ENCODE data around the gene KANK2. TPM values are rescaled to one million over a fixed set of nuclear protein-coding genes. Genes with fewer than 3 reads are reported as not detected.

The KANK2 gene
- total RNA-seq (2014; rRNA removed; shearing (Covaris generic)) = 10.7 and 10.9 TPM in 2 replicates
- polyA plus RNA-seq (2015; cell fraction: cytosol; rRNA removed) = 27.1 and 33.6 TPM in 2 replicates
- 6.4 and 17.2 TPM in 2 replicates for polyA plus RNA-seq (2015; cell fraction: nucleus; rRNA removed)

GRCh38 chr19:11197291-11198174, at the start of gene KANK2:
Gene KANK2 (minus strand): TSS chr19:11197545. CDS start chr19:11194511, 3,034 bp downstream.
- in situ Hi-C loops (cut with HindIII; ENCODE audit: low pct_unique_long_range_greater_than_20kb, low sequenced_read_pairs) = no loop called here
- DNase-seq (ENCODE audit: low read depth, low spot score) = peak; percentile 69

GRCh38 chr19:11246941-11247340, 49.6 kb upstream of the KANK2 start:
- DNase-seq (ENCODE audit: low read depth, low spot score) = no peak
- in situ Hi-C loops (cut with HindIII; ENCODE audit: low pct_unique_long_range_greater_than_20kb, low sequenced_read_pairs) = no loop called here

DNA sequence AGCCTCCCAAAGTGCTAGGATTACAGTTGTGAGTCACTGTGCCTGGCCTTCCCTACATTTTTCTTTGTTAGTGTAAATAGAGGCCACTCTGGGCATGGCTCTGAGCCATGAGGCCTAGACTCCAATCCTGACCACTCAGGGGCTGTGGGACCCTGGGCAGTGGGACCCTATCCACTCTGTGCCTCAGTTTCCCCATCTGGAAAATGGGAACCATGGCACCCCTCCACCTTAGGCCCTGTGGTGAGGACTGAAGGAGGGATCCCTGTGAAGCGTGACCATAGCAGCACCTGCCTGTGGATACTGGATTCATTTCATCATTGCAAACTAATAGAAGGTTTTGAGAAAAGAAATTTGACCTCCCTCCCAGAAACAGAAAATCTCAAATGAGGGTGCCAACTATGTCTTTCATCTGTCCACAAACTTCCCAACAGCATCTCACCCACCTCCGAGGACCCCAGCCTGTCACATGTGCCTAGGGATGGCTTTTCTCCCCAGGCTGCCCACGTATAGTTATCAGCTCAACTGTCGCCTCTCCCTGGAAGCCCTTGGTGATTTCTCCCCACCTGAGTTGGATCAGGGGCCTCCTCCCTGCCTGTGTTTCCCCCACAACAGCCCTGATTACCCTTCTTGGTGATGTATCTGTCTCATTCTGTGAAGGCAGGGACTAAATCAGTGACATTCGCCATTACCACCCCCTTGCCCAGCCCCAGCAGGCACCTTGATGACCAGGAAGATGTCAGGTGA, 47.7 kb upstream of the KANK2 start:
- in situ Hi-C loops (cut with HindIII; ENCODE audit: low pct_unique_long_range_greater_than_20kb, low sequenced_read_pairs) = no loop called here
- no peak for DNase-seq (ENCODE audit: low read depth, low spot score)

- no peak for DNase-seq (ENCODE audit: low read depth, low spot score)
- in situ Hi-C loops (cut with HindIII; ENCODE audit: low pct_unique_long_range_greater_than_20kb, low sequenced_read_pairs) = no loop called here
These were observed 46.4 kb upstream of the KANK2 start for GRCh38 chr19:11243798-11244169.

GRCh38 chr19:11242864-11243797, 45.8 kb upstream of the KANK2 start:
- in situ Hi-C loops (cut with HindIII; ENCODE audit: low pct_unique_long_range_greater_than_20kb, low sequenced_read_pairs) = no loop called here
- peak; percentile 78 for DNase-seq (ENCODE audit: low read depth, low spot score)

DNA sequence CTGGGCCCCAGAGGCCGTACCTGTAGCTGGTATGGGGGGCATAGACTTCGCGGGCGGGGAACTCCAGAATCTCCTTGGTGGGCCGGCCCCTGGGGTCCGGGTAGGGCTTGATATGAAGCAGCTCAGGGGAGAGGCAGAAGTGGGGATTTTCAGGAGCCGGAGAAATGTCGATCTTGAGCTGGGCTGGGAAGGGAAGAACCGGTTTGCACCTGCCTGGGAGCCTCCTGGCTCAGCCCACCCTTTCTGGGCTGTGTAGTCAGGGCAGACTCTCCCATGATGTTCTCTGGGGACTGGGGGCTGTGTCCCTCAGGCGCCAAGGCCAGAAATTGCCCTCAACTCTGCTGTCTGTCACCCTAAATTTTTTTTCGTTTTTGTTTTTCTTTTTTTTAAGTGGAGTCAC, 44.7 kb upstream of the KANK2 start:
- in situ Hi-C loops (cut with HindIII; ENCODE audit: low pct_unique_long_range_greater_than_20kb, low sequenced_read_pairs) = no loop called here

GRCh38 chr19:11240008-11240444, 42.7 kb upstream of the KANK2 start:
- in situ Hi-C loops (cut with HindIII; ENCODE audit: low pct_unique_long_range_greater_than_20kb, low sequenced_read_pairs) = no loop called here
- DNase-seq (ENCODE audit: low read depth, low spot score) = no peak

More for the DNA sequence above, 44.7 kb upstream of the KANK2 start:
- DNase-seq (ENCODE audit: low read depth, low spot score) = no peak

GRCh38 chr19:11239377-11240000, 42.1 kb upstream of the KANK2 start, which contains the start of gene ANGPTL8:
Gene ANGPTL8 (plus strand): TSS chr19:11239619. CDS start chr19:11239638, 19 bp downstream.
- in situ Hi-C loops (cut with HindIII; ENCODE audit: low pct_unique_long_range_greater_than_20kb, low sequenced_read_pairs) = no loop called here
- DNase-seq (ENCODE audit: low read depth, low spot score) = no peak

- in situ Hi-C loops (cut with HindIII; ENCODE audit: low pct_unique_long_range_greater_than_20kb, low sequenced_read_pairs) = no loop called here
- DNase-seq (ENCODE audit: low read depth, low spot score) = no peak
These were observed 41.5 kb upstream of the KANK2 start for GRCh38 chr19:11238781-11239376.

DNA sequence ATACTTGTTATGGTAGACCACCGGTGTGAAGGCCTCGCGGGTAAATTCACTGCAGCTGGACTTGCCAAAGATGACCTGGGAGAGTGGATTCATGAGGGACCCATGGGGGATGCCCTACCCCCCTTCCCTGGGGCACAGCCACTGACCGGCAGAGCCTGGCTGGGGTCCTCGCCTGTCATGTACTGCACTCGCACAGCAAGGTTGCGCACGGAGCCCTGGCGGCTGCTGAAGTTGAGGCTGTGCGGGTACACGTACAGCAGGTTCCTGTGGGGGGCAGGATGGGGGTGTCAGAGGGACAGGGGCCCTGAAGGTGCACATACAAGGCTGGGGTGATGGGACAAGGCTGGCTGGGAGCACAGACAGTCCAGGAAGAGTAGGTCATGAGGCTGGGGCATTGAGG, 40.7 kb upstream of the KANK2 start:
- no peak for DNase-seq (ENCODE audit: low read depth, low spot score)
- in situ Hi-C loops (cut with HindIII; ENCODE audit: low pct_unique_long_range_greater_than_20kb, low sequenced_read_pairs) = no loop called here

GRCh38 chr19:11237321-11237720, 40.0 kb upstream of the KANK2 start:
- DNase-seq (ENCODE audit: low read depth, low spot score) = no peak
- in situ Hi-C loops (cut with HindIII; ENCODE audit: low pct_unique_long_range_greater_than_20kb, low sequenced_read_pairs) = no loop called here

- DNase-seq (ENCODE audit: low read depth, low spot score) = no peak
- in situ Hi-C loops (cut with HindIII; ENCODE audit: low pct_unique_long_range_greater_than_20kb, low sequenced_read_pairs) = no loop called here
These were observed 39.3 kb upstream of the KANK2 start for GRCh38 chr19:11236324-11237301.

DNA sequence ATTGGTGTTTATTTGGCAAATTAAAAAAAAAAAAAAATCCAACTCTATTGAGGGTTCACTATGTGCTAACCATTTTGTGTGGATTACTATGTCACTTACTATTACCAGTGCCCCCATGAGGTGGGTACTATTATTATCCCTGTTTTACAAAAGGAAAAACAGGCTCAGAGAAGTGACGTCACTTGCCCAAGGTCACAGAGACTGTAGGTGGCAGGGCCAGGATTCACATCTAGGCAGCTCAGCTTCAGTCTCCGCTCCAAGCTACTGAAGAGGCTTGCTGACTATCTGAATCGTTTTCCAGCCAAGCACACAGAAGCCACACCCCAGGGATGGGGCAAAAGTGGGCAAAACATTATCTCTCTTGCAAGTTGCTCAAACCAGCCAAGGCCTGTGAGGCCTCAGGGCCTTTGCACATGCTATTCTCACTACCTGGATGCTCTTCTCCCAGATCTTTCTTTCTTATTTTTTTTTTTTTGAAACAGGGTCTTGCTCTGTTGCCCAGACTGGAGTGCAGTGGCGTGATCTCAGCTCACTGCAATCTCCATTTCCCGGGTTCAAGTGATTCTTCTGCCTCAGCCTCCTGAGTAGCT, 37.2 kb upstream of the KANK2 start:
- no peak for DNase-seq (ENCODE audit: low read depth, low spot score)
- in situ Hi-C loops (cut with HindIII; ENCODE audit: low pct_unique_long_range_greater_than_20kb, low sequenced_read_pairs) = no loop called here

- no peak for DNase-seq (ENCODE audit: low read depth, low spot score)
- in situ Hi-C loops (cut with HindIII; ENCODE audit: low pct_unique_long_range_greater_than_20kb, low sequenced_read_pairs) = no loop called here
These were observed 35.7 kb upstream of the KANK2 start for GRCh38 chr19:11233073-11233472.

- DNase-seq (ENCODE audit: low read depth, low spot score) = no peak
These were observed 35.2 kb upstream of the KANK2 start for GRCh38 chr19:11232555-11232954.

More at GRCh38 chr19:11232555-11232954, 35.2 kb upstream of the KANK2 start:
- in situ Hi-C loops (cut with HindIII; ENCODE audit: low pct_unique_long_range_greater_than_20kb, low sequenced_read_pairs) = no loop called here
